Measurements from ENCODE around the gene CLHC1.
"Not testable (repeated sequence)": the region's sequence is repeated elsewhere in the genome, so short reads cannot be mapped to it uniquely, and the experiment has no call there.

Gene CLHC1

GRCh38 chr2:55153584-55154299 is 78.4 kb downstream of the CLHC1 start:
- no peak for DNase-seq (ENCODE audit: low read depth in 3 of 3, low spot score in 1 of 3)

- DNase-seq (ENCODE audit: low read depth in 3 of 3, low spot score in 1 of 3) = no peak
Measured at GRCh38 chr2:55152475-55153412, 79.3 kb downstream of the CLHC1 start.

GRCh38 chr2:55151733-55152433 is 80.2 kb downstream of the CLHC1 start:
- DNase-seq (ENCODE audit: low read depth in 3 of 3, low spot score in 1 of 3) = no peak

- no peak for DNase-seq (ENCODE audit: low read depth in 3 of 3, low spot score in 1 of 3)
Measured at GRCh38 chr2:55150834-55151233, 81.3 kb downstream of the CLHC1 start.

GRCh38 chr2:55148269-55148668 is 83.8 kb downstream of the CLHC1 start:
- DNase-seq (ENCODE audit: low read depth in 3 of 3, low spot score in 1 of 3) = no peak

- DNase-seq (ENCODE audit: low read depth in 3 of 3, low spot score in 1 of 3) = no peak
Measured at GRCh38 chr2:55147531-55147930, 84.6 kb downstream of the CLHC1 start.

GRCh38 chr2:55147041-55147440 is 85.1 kb downstream of the CLHC1 start:
- DNase-seq (ENCODE audit: low read depth in 3 of 3, low spot score in 1 of 3) = no peak

GRCh38 chr2:55146263-55146662 is 85.8 kb downstream of the CLHC1 start:
- no peak for DNase-seq (ENCODE audit: low read depth in 3 of 3, low spot score in 1 of 3)

- no peak for DNase-seq (ENCODE audit: low read depth in 3 of 3, low spot score in 1 of 3)
Measured at GRCh38 chr2:55144922-55145820, 86.9 kb downstream of the CLHC1 start.

GRCh38 chr2:55143706-55144105 is 88.4 kb downstream of the CLHC1 start:
- DNase-seq (ENCODE audit: low read depth in 3 of 3, low spot score in 1 of 3) = not testable (repeated sequence)

- no peak for DNase-seq (ENCODE audit: low read depth in 3 of 3, low spot score in 1 of 3)
Measured at GRCh38 chr2:55142518-55142917, 89.6 kb downstream of the CLHC1 start.

- DNase-seq (ENCODE audit: low read depth in 3 of 3, low spot score in 1 of 3) = no peak
Measured at GRCh38 chr2:55141572-55142413, 90.3 kb downstream of the CLHC1 start.

GRCh38 chr2:55140316-55141219 is 91.5 kb downstream of the CLHC1 start:
- DNase-seq (ENCODE audit: low read depth in 3 of 3, low spot score in 1 of 3) = no peak

- no peak for DNase-seq (ENCODE audit: low read depth in 3 of 3, low spot score in 1 of 3)
Measured at GRCh38 chr2:55139305-55139704, 92.8 kb downstream of the CLHC1 start.

GRCh38 chr2:55138882-55139229 is 93.2 kb downstream of the CLHC1 start:
- no peak for DNase-seq (ENCODE audit: low read depth in 3 of 3, low spot score in 1 of 3)

GRCh38 chr2:55138014-55138881 is 93.8 kb downstream of the CLHC1 start:
- DNase-seq (ENCODE audit: low read depth in 3 of 3, low spot score in 1 of 3) = no peak

- DNase-seq (ENCODE audit: low read depth in 3 of 3, low spot score in 1 of 3) = no peak
Measured at GRCh38 chr2:55137024-55137958, 94.8 kb downstream of the CLHC1 start.

Measured in stimulated activated CD4-positive, alpha-beta T cell treated with anti-CD3 and anti-CD28 coated beads, TNF-alpha, amount 100 ng/mL, for 1 hour (primary cell).